22Rv1 (cell line): Measurements from ENCODE around the gene NAV1.
A peak's percentile ranks its signal among the peaks of the same experiment; 100 is the strongest.

Experiments
- H3K27ac ChIP-seq: fragments of 450-650 bp; 2 replicates; pipeline ENCODE4 v1.5.1; 2017
- ZFX ChIP-seq: fragments of 450-650 bp; IDR thresholded peaks from 2 replicates; pipeline ENCODE4 v1.6.1; 2017; ENCODE audit warnings: antibody characterized with exemption, borderline replicate concordance
- TF ChIP-seq, protein P1 (sequence below): fragments of 450-650 bp; IDR thresholded peaks from 2 replicates; pipeline ENCODE4 v1.5.1; 2017; ENCODE audit warnings: mild to moderate bottlenecking

NAV1 gene

DNA sequence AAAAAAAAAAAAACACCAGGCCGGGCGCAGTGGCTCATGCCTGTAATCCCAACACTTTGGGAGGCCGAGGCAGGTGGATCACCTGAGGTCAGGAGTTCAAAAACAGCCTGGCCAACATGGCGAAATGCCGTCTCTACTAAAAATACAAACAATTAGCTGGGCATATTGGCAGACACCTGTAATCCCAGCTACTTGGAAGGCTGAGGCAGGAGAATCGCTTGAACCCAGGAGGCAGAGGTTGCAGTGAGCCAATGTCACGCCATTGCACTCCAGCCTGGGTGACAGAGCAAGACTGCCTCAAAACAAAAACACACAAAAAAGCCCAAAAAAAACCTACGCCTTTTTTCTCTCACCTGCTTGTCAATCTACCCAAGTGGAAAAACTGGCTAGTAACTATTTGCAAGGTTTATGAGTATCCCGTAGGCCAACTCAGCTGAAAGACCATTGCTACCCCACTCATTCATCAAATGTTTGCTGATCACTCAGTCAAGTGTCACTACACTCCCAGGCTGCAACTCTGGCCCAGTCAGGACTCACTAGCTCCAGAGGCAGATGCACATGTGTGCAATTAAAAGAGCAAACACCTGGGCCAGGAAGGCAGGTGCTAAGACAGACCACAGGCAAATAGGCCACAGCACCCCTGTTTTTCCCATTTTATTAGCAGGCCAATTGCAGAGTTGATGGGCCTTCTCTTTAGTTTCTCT, 34.0 kb upstream of the NAV1 start:
- TF ChIP-seq, protein P1, sequence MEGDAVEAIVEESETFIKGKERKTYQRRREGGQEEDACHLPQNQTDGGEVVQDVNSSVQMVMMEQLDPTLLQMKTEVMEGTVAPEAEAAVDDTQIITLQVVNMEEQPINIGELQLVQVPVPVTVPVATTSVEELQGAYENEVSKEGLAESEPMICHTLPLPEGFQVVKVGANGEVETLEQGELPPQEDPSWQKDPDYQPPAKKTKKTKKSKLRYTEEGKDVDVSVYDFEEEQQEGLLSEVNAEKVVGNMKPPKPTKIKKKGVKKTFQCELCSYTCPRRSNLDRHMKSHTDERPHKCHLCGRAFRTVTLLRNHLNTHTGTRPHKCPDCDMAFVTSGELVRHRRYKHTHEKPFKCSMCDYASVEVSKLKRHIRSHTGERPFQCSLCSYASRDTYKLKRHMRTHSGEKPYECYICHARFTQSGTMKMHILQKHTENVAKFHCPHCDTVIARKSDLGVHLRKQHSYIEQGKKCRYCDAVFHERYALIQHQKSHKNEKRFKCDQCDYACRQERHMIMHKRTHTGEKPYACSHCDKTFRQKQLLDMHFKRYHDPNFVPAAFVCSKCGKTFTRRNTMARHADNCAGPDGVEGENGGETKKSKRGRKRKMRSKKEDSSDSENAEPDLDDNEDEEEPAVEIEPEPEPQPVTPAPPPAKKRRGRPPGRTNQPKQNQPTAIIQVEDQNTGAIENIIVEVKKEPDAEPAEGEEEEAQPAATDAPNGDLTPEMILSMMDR: no peak
- no peak overlapping the region for H3K27ac ChIP-seq

DNA sequence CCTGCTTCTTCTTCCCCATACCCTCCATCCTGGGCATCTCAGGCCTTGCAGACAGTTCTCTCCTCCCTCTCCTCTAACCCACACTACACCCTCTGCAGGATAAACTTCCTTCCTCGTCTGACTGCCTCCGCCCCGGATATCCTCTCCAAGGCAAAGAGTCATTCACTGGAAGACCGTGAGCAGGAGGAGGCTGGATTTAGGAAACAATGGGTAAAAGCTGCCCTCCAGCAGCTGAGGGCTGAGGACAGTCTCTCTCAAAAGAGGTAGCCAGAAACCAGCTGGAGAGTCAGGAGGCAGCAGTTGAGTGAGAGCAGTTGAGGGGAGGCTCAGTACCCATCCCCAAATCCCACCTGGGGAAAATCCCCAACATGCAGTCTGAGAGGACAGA, 33.4 kb upstream of the NAV1 start:
- no peak for TF ChIP-seq ZFX
- TF ChIP-seq, protein P1: no peak

DNA sequence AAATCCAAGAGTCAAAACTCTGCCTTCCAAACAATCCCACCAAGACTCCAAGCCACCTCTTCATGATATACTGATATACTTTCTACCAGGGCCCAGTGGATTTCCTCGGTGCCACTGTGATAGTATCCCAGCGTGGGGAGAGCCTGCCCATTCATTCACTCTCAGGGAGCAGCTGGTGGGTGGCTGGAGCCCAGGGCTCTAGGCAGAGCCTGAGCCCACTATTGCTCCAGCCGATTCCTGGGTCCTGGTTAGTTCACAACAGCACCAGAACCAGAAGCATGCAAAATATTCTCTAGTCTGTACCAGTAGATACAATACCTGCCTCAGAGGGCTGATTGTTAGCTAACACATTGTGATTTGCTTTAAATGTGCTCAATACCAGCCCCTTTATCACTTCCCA, 32.8 kb upstream of the NAV1 start:
- peak overlapping the region; percentile 66; the same call in 1 of the 2 replicates for H3K27ac ChIP-seq
- TF ChIP-seq, protein P1: no peak
- TF ChIP-seq ZFX: no peak

More for the DNA sequence above, 33.4 kb upstream of the NAV1 start:
- 0 out of 2 replicates have a peak overlapping the region, but pooled peaks have one; percentile 66 for H3K27ac ChIP-seq

DNA sequence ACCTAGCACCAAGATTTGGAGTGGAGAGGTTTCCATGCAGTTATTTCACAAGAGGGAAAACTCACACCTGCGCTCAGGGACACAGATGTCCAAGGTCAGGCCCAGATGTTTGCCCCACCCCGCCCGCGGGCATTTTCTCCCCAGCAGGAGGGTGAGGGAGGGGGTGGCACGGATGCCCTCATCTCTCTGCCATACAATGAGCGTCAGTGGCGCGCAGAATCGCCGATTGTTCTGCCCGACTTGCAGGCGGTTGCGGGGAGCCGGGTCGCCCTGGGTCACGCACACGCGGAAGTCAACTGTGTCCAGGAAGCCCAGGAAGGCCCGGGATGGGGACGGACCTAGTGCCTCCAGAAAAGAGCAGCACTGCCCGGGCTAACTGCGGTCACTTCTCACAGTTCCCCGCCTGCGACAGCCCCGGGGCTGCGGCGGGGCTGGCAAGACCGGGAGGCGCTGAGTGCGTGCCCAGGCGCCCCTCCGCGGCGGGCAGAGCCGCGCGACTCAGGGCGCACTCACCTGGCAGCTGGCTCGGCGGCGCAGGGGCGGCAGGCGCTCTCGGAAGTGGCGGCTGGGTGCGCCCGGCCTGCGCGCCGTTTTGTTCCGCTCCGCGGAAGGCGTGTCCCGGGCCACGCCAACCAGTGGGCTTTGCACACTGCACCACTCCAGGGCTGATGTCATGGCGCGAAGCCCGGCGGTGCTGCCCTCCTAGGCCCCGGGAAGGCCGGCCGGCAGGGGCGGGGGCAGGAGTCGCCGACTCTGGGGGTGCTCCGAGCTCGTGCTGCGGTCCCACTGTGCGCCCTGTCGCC, 32.2 kb upstream of the NAV1 start, which contains the start of gene CSRP1:
Gene CSRP1 (minus strand): TSS at position 567 of the 803 bp plus-strand sequence. CDS start 10,820 bp downstream, outside the sequence.
- no peak for TF ChIP-seq ZFX
- TF ChIP-seq, protein P1: peak; percentile 26
- peak within 1 kb of the TSS; percentile 66 for H3K27ac ChIP-seq

DNA sequence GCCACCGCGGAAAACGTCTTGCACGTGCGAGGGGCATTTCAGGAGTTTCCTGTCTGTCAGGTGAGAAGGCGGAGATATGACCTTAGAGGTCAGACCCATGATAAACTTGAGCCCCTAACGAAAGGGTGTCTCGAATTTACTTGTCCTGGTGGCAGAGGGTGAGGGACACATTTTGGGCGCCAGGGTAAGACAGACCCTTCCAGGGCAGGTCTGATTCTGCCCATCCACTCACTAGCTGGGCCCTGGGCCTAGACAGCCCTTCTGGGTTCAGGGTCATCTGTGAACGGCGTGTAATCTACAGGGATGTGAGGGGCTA, 31.6 kb upstream of the NAV1 start:
- TF ChIP-seq, protein P1: no peak
- peak overlapping the region; percentile 66 for H3K27ac ChIP-seq

DNA sequence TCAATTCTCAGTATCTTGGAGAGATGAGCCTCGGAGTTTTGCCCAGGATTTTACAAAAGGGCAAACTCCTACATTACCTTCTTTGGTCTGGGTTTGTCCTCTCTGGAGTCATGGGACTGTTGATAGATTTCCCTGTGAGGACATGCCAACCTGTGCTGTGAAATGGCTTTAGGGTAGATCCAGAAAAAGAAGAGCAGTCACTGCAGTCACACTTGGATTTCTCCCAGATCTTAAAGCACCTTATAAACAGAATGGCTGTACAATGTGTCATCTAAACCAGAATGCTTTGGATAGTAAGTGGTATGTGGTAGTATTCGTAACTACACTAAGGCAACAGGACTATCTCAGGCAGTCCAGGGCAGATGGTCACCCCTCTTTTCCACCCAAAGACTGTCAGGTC, 30.1 kb upstream of the NAV1 start:
- H3K27ac ChIP-seq: no peak overlapping the region

More for the DNA sequence above, 30.1 kb upstream of the NAV1 start:
- TF ChIP-seq ZFX: no peak
- TF ChIP-seq, protein P1: no peak
